Endothelial cell (in vitro differentiated cells): ENCODE results near the gene WWP2. TPM values are rescaled to one million over a fixed set of nuclear protein-coding genes. Genes with fewer than 3 reads are reported as not detected.

ENCODE experiments used
- DNase-seq: peaks from one replicate; pipeline ENCODE4 v3.0.0; 2021; ENCODE audit warnings: low spot score
- H3K27ac Mint-ChIP-seq: one replicate; pipeline ENCODE4 v1.8.0; 2021; ENCODE audit warnings: mixed read lengths, inconsistent platforms; ENCODE audit not compliant: unreplicated experiment
- H3K27me3 Mint-ChIP-seq: one replicate; pipeline ENCODE4 v1.8.0; 2021; ENCODE audit warnings: mild to moderate bottlenecking, moderate library complexity, mixed read lengths, inconsistent platforms; ENCODE audit not compliant: unreplicated experiment
- H3K36me3 Mint-ChIP-seq: one replicate; pipeline ENCODE4 v1.8.0; 2021; ENCODE audit warnings: mild to moderate bottlenecking, low read depth, mixed read lengths, inconsistent platforms; ENCODE audit not compliant: unreplicated experiment
- H3K4me1 Mint-ChIP-seq: one replicate; pipeline ENCODE4 v1.8.0; 2021; ENCODE audit warnings: mild to moderate bottlenecking, mixed read lengths, inconsistent platforms; ENCODE audit not compliant: unreplicated experiment
- H3K4me3 Mint-ChIP-seq: one replicate; pipeline ENCODE4 v1.8.0; 2021; ENCODE audit warnings: mild to moderate bottlenecking, mixed read lengths, inconsistent platforms; ENCODE audit not compliant: unreplicated experiment
- H3K9me3 Mint-ChIP-seq: one replicate; pipeline ENCODE4 v1.8.0; 2021; ENCODE audit warnings: mixed read lengths, inconsistent platforms; ENCODE audit not compliant: unreplicated experiment
- total RNA-seq: library from RNA; stranded (reverse); fragmentation: NEBNext Ultra II Directional; extraction: Animal tissue kit (Norgen Biotek cat#: 25700); gene quantifications from one replicate; pipeline ENCODE4 v1.2.1, GENCODE V29; 2021; ENCODE audit not compliant: unreplicated experiment
- TF ChIP-seq, protein P1 (sequence below): fragments of 200-600 bp; sonication (generic); IDR thresholded peaks from one replicate; pipeline ENCODE4 v1.5.0; 2021; ENCODE audit warnings: antibody characterized with exemption; ENCODE audit not compliant: unreplicated experiment

The WWP2 gene
- total RNA-seq, 1 donor from 2014 or later = 35.3 TPM

- H3K4me3 Mint-ChIP-seq = no peak overlapping the region
- H3K36me3 Mint-ChIP-seq = peaks cover 27% of the 10 kb centered on the region
- H3K9me3 Mint-ChIP-seq = no peaks in the 10 kb centered on the region
- no peaks in the 10 kb centered on the region for H3K4me1 Mint-ChIP-seq
- DNase-seq = no peak
- H3K27me3 Mint-ChIP-seq = peaks cover 5% of the 10 kb centered on the region
- TF ChIP-seq, protein P1, sequence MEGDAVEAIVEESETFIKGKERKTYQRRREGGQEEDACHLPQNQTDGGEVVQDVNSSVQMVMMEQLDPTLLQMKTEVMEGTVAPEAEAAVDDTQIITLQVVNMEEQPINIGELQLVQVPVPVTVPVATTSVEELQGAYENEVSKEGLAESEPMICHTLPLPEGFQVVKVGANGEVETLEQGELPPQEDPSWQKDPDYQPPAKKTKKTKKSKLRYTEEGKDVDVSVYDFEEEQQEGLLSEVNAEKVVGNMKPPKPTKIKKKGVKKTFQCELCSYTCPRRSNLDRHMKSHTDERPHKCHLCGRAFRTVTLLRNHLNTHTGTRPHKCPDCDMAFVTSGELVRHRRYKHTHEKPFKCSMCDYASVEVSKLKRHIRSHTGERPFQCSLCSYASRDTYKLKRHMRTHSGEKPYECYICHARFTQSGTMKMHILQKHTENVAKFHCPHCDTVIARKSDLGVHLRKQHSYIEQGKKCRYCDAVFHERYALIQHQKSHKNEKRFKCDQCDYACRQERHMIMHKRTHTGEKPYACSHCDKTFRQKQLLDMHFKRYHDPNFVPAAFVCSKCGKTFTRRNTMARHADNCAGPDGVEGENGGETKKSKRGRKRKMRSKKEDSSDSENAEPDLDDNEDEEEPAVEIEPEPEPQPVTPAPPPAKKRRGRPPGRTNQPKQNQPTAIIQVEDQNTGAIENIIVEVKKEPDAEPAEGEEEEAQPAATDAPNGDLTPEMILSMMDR = no peak
- H3K27ac Mint-ChIP-seq = no peak overlapping the region
Observed at GRCh38 chr16:69939821-69940585, 177.9 kb downstream of the WWP2 start.

- Mint-ChIP-seq H3K27me3 (peaks cover 5% of the 10 kb centered on the region), H3K4me1 (no peaks in the 10 kb centered on the region), H3K36me3 (peaks cover 25% of the 10 kb centered on the region), H3K27ac (no peak overlapping the region), H3K9me3 (no peaks in the 10 kb centered on the region), H3K4me3 (no peak overlapping the region)
- no peak for DNase-seq
- TF ChIP-seq, protein P1 = no peak
Observed at GRCh38 chr16:69940676-69941075, 178.5 kb downstream of the WWP2 start.

GRCh38 chr16:69941251-69942098 is 179.3 kb downstream of the WWP2 start:
- Mint-ChIP-seq H3K36me3 (peaks cover 17% of the 10 kb centered on the region), H3K27ac (no peak overlapping the region), H3K4me1 (no peaks in the 10 kb centered on the region), H3K4me3 (no peak overlapping the region), H3K27me3 (peaks cover 5% of the 10 kb centered on the region), H3K9me3 (no peaks in the 10 kb centered on the region)
- TF ChIP-seq, protein P1 = no peak
- DNase-seq = no peak

GRCh38 chr16:69942099-69942491 is 180.0 kb downstream of the WWP2 start:
- no peak overlapping the region for H3K4me3 Mint-ChIP-seq
- TF ChIP-seq, protein P1 = no peak
- H3K4me1 Mint-ChIP-seq = no peaks in the 10 kb centered on the region
- peaks cover 5% of the 10 kb centered on the region for H3K27me3 Mint-ChIP-seq
- DNase-seq = no peak
- H3K9me3 Mint-ChIP-seq = no peaks in the 10 kb centered on the region
- peaks cover 12% of the 10 kb centered on the region for H3K36me3 Mint-ChIP-seq
- H3K27ac Mint-ChIP-seq = no peak overlapping the region
